Measurements from ENCODE around the gene TRIM40. TPM values are rescaled to one million over a fixed set of nuclear protein-coding genes. Genes with fewer than 3 reads are reported as not detected.
"Not testable (repeated sequence)": the region's sequence is repeated elsewhere in the genome, so short reads cannot be mapped to it uniquely, and the experiment has no call there.

TRIM40 gene
- total RNA-seq, 1 donor from 2014 or later: not detected

DNA sequence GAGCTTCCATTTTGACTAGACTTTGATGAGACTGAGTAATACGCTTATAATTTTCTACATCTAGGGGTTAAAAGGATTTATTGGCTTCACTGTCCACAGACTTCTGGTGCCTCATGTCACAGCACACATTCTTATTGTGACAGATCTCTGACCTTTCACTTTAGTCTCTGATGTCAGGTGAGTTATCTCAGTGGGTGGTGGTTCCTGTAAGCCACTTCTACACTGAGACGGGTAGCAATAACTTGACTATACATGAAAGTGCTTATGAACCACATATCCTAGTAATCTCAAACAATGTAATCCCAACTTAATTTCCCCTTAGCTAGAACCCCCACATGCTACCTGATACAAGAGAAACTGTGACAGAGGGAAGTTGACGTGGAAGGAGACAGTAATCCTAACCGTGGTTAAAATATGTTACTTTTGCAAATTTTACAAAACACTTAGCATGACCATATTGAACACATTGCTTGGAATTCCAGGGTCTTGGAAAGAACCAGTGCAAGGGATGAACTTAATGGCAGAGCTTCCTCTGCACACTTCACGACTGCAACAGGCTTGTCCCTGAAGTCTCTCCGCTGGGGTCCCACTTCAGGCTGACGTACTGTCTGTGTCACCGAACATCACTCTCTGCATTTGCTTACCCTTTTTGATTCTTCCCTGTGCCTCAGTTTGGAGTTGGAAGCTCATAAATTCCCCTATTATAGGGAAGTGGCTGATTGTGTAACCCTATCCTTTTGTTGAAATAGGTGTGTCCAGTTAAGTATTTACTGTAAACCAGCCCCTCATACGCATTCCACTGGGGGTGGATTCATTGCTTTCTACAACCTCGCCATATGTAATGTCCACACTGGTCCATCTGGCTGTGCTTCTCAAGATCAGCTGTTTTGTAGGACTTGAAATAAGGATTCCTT is 6.4 kb upstream of the TRIM40 start:
- DNase-seq: no peak
- Mint-ChIP-seq H3K4me1 (peaks cover 15% of the 10 kb centered on the region), H3K36me3 (ENCODE audit: low read depth) (no peaks in the 10 kb centered on the region), H3K27me3 (peaks cover 66% of the 10 kb centered on the region), H3K9me3 (no peaks in the 10 kb centered on the region), H3K27ac (no peak overlapping the region), H3K4me3 (no peak overlapping the region)
- intact Hi-C loops (cut with micrococcal nuclease): loop anchor here (2.0 kb wide), 1 partner anchor 281 kb away; no protein-coding TSS in a partner anchor

DNA sequence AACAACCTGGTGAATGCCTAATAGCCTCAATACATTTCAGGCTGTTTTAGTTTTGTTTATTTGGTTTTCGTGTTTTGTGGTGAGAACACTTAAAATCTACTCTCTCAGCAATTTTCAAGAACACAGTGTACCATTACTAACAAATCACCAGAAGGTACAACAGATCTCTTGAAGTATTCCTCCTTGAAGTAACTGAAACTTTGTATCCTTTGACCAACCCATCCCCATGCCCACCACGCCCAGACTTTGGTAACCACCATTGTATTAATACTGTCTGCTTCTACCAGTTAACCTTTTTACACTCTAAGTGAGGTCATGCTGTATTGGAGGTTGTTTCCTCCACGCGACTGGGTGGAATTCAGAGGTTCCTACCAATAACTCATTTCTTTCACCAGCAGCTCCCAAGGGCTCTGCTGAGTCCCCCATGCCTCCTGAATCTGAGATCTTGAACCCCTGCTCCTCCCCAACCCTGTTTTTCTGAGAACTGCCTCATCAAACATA is 5.7 kb upstream of the TRIM40 start:
- DNase-seq: no peak
- H3K27ac Mint-ChIP-seq: no peak overlapping the region
- no peak overlapping the region for H3K4me3 Mint-ChIP-seq
- no peaks in the 10 kb centered on the region for H3K9me3 Mint-ChIP-seq
- peaks cover 15% of the 10 kb centered on the region for H3K4me1 Mint-ChIP-seq
- H3K27me3 Mint-ChIP-seq: peaks cover 63% of the 10 kb centered on the region
- intact Hi-C loops (cut with micrococcal nuclease): loop anchor here (2.0 kb wide), 1 partner anchor 281 kb away; no protein-coding TSS in a partner anchor
- H3K36me3 Mint-ChIP-seq (ENCODE audit: low read depth): no peaks in the 10 kb centered on the region

DNA sequence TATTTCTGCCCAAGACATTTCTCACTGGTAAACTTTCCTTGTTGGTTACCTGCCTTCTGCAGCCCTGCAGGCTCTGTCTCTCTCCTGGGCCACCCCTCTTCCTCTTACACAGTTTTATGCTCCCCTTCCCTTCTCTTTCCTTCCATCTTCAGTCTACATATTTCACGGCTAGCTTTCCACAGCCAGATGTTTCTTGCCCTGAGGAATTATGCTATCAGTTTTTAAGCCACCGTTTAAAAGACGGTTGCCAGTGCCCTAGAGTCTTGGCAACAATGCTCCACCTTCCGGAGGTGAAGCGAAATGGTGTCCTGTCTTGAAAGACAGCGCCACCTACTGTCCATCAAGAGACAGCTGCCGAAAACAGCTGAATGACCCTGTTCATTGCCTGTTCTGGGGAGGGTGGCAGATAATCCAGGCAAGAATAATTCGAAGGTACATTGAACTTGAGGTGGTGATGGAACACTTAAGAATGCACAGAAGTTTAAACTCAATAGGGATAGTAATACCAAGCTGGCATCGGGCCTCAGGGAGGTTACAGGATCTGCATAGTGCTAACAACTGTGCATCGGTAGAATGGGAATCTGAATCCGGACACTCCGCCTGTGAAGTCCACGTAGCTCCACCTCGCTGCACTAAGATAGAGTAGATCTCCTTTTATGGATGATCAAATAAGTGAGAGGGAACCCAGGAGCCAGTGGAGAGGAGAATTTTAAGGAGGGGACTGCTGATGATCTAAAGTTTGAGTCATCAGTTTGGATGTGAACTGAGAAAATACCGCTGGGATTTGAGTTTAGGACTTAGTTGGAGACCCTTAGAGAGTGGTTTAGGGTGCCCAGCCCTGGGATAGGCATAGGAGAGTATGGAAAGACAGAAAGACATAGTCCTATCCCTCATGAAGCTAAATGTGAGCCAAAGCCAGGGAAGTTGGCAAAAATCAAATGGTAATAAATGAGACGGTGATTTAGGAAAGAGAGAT is 4.8 kb upstream of the TRIM40 start:
- H3K36me3 Mint-ChIP-seq (ENCODE audit: low read depth): no peaks in the 10 kb centered on the region
- intact Hi-C loops (cut with micrococcal nuclease): loop anchor here (1.0 to 2.0 kb wide), 3 partner anchors 28 to 282 kb away; no protein-coding TSS in a partner anchor
- H3K27ac Mint-ChIP-seq: no peak overlapping the region
- peak overlapping the region; percentile 2 for H3K4me3 Mint-ChIP-seq
- DNase-seq: peak; percentile 91
- peaks cover 60% of the 10 kb centered on the region for H3K27me3 Mint-ChIP-seq
- no peaks in the 10 kb centered on the region for H3K9me3 Mint-ChIP-seq
- H3K4me1 Mint-ChIP-seq: peaks cover 19% of the 10 kb centered on the region

DNA sequence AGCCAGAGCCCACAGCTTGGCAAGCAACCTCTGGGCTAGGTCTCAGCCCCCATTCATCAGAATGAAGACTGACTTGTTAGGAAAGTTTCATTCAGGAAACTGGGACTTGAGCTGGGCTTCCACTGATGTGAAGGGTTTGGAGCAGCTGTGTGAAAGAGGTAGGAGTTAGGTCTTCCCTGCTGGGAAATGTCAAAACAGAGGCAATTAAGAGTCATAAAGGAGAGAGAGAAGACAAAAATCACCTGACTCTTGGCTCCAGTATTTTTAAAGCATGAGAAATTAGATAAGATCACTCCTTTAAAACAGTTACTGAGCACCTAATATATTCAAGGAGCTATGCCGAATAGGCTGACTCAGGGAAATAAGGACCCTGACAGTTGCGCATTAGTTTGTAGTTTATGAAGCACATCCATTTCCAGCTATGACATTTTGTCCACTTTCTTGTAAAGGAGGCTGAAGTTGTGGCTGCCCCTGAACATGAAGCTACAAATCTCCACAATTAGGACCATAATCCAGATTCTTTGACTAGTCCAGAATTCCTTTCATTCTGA is 3.9 kb upstream of the TRIM40 start:
- Mint-ChIP-seq H3K27me3 (peaks cover 61% of the 10 kb centered on the region), H3K4me3 (no peak overlapping the region), H3K9me3 (no peaks in the 10 kb centered on the region), H3K4me1 (peaks cover 21% of the 10 kb centered on the region), H3K36me3 (ENCODE audit: low read depth) (no peaks in the 10 kb centered on the region), H3K27ac (no peak overlapping the region)
- intact Hi-C loops (cut with micrococcal nuclease): loop anchor here (1.0 to 2.0 kb wide), 3 partner anchors 29 to 283 kb away; no protein-coding TSS in a partner anchor
- no peak for DNase-seq

DNA sequence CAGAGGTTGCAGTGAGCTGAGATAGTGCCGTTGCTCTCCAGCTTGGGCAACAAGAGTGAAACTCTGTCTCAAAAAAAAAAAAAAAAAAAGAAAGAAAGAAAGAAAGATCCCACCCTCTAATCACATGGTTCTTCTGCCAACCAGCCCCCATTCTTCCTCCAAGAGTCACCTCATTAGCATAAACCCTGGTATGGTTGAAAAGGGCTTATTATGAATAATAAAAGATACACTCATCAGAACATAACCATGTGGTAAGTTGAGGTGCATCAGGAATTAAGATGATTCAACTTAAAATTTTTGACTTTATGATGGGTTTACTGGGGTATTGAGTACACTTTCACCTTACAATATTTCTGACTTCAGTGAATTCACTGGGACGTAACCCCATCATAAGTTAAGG is 793 bp upstream of the TRIM40 start:
- H3K27me3 Mint-ChIP-seq: peaks cover 58% of the 10 kb centered on the region

DNA sequence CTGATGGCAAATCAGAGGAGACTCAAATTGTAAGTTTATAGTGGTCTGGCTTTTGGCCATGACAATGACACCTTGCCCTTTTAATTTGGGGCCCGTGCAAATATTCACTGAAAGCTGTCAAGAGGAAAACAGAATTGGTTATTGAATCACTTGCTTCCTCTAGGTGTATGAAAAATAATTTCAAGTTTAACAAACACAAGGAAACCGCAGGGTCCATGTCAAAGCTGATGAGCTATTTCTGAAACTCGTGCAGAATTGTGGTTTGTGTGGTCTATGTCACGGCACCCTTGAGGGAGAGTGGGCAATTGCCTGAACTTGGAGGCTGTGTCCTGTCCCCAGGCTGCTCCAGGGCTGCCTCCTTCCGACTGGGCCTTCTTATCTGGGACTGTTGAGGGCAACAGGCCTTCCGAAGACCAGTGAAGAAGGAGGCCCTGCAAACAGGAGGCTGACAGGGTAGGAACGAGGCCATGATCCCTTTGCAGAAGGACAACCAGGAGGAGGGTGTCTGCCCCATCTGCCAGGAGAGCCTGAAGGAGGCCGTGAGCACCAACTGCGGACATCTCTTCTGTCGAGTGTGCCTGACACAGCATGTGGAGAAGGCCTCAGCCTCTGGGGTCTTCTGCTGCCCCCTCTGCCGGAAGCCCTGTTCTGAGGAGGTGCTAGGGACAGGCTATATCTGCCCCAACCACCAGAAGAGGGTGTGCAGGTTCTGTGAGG is 788 bp downstream of the TRIM40 start:
- intact Hi-C loops (cut with micrococcal nuclease): no loop called here
- DNase-seq: no peak
- no peaks in the 10 kb centered on the region for H3K36me3 Mint-ChIP-seq (ENCODE audit: low read depth)
- peaks cover 58% of the 10 kb centered on the region for H3K27me3 Mint-ChIP-seq
- H3K27ac Mint-ChIP-seq: no peak overlapping the region
- no peaks in the 10 kb centered on the region for H3K9me3 Mint-ChIP-seq
- no peak overlapping the region for H3K4me3 Mint-ChIP-seq
- H3K4me1 Mint-ChIP-seq: peaks cover 7% of the 10 kb centered on the region

More for the DNA sequence above, 793 bp upstream of the TRIM40 start:
- Mint-ChIP-seq H3K4me3 (no peak overlapping the region), H3K4me1 (peaks cover 16% of the 10 kb centered on the region), H3K36me3 (ENCODE audit: low read depth) (no peaks in the 10 kb centered on the region), H3K27ac (no peak overlapping the region), H3K9me3 (no peaks in the 10 kb centered on the region)
- intact Hi-C loops (cut with micrococcal nuclease): no loop called here
- DNase-seq: no peak

DNA sequence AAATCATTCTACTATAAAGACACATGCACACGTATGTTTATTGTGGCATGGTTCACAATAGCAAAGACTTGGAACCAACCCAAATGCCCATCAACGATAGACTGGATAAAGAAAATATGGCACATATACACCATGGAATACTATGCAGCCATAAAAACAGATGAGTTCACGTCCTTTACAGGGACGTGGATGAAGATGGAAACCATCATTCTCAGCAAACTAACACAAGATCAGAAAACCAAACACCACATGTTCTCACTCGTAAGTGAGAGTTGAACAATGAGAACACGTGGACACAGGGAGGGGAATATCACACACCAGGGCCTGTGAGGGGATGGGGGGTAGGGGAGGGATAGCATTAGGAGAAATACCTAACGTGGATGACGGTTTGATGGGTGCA is 4.3 kb downstream of the TRIM40 start:
- peaks cover 70% of the 10 kb centered on the region for H3K27me3 Mint-ChIP-seq
- H3K36me3 Mint-ChIP-seq (ENCODE audit: low read depth); H3K27ac Mint-ChIP-seq; H3K4me1 Mint-ChIP-seq; DNase-seq; intact Hi-C loops (cut with micrococcal nuclease); H3K4me3 Mint-ChIP-seq; H3K9me3 Mint-ChIP-seq: not testable (repeated sequence)

DNA sequence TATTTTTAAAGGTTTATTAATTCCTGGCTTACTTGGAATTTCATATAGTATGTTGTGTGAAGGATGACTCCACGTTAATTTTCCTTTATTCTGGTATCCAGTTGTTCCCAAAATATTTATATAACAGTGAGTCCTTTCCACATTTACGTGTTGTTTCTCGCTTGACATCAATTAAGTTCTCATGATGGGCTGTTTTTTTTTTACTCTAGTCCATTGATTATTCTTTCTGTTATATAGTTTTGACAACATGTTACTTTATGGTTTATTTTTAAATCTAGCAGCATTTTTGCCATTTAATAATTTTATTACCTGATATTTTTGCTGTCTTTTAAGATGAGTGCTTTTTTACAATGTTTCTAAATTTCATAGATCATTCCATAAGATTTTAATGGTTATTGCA is 6.7 kb downstream of the TRIM40 start:
- H3K36me3 Mint-ChIP-seq (ENCODE audit: low read depth): no peaks in the 10 kb centered on the region
- DNase-seq: no peak
- peaks cover 63% of the 10 kb centered on the region for H3K27me3 Mint-ChIP-seq
- no peak overlapping the region for H3K27ac Mint-ChIP-seq
- H3K4me1 Mint-ChIP-seq: peaks cover 4% of the 10 kb centered on the region
- H3K9me3 Mint-ChIP-seq: no peaks in the 10 kb centered on the region
- no peak overlapping the region for H3K4me3 Mint-ChIP-seq
- intact Hi-C loops (cut with micrococcal nuclease): no loop called here

DNA sequence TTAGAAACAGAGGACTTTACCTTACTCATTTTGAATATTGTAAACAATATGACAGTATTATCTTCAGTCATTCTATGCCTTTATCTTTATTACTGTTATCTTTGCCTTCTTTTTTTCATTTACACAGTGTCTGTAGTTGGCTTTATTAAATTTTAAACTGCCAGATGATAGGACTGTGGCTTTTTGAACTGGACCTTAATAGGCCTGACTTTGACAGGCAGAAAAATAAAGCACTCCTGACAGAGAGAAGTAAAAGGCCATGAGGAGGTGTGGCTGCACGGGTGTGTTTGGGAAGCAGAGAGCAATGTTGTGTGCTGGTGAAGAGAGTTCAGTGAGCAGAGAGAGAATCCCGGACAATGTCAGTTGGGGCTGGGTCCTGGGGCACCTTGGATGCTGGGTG is 7.8 kb downstream of the TRIM40 start:
- Mint-ChIP-seq H3K27ac (no peak overlapping the region), H3K9me3 (no peaks in the 10 kb centered on the region), H3K36me3 (ENCODE audit: low read depth) (no peaks in the 10 kb centered on the region), H3K27me3 (peaks cover 53% of the 10 kb centered on the region), H3K4me3 (no peak overlapping the region), H3K4me1 (peaks cover 4% of the 10 kb centered on the region)
- intact Hi-C loops (cut with micrococcal nuclease): no loop called here
- no peak for DNase-seq

DNA sequence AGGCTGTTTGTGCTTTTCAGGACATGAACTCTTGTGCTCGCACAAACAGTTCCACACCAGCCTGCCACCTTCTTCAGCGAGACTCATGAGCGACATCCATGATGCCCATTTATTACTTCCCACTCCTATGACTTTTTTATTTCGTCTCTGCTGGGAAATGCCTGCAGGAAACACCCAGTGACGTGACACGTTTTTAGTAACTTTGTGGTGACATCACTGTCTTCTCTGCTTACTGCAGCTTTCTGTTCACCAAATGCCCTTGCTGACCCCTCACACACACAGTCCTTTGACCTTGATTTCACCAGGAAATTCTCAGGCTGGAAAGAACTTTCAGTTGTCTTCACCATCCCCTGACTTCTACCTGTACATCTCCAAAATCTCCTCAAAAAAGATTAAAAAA is 8.9 kb downstream of the TRIM40 start:
- DNase-seq: no peak
- Mint-ChIP-seq H3K27ac (no peak overlapping the region), H3K4me3 (no peak overlapping the region), H3K9me3 (no peaks in the 10 kb centered on the region), H3K36me3 (ENCODE audit: low read depth) (no peaks in the 10 kb centered on the region), H3K4me1 (peaks cover 4% of the 10 kb centered on the region), H3K27me3 (peaks cover 46% of the 10 kb centered on the region)
- intact Hi-C loops (cut with micrococcal nuclease): no loop called here

DNA sequence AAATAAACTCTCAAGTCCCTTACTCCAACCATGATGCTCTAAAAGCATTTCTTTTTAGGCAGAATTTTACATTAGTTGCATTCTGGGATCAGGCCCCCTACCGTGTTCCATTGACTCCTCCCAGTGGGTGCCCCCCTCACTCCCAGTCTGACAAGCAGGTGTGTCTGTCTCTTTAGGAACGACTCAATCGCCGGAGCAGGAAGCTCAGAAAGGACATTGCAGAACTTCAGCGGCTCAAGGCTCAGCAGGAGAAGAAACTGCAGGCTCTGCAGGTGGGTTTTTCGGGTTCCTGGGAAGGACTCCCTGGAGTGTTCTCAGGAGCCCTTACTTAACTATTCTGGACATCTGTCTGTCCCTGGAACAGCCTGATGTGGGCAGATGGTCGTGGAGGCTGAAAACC is 9.9 kb downstream of the TRIM40 start:
- H3K9me3 Mint-ChIP-seq: no peaks in the 10 kb centered on the region

DNA sequence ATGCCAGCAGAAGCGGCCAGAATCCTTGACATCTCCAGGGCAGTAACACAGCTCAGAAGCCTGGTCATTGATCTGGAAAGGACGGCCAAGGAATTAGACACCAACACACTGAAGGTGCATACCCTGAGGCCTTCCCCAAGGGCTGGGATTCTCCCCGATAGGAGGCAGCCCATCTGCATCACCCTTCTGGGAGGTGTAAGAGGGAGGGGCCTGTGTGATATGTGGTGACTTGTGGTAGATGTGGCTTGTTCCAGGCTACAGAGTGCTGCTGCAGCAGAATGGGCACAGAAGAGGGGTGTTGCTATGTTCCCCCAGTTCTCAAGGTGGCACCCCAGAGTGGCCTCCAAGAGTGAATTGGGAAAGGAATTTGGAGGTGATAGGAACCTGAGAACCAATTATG is 11.2 kb downstream of the TRIM40 start:
- H3K4me3 Mint-ChIP-seq: no peak overlapping the region
- DNase-seq: no peak
- H3K9me3 Mint-ChIP-seq: no peaks in the 10 kb centered on the region
- intact Hi-C loops (cut with micrococcal nuclease): no loop called here
- peaks cover 33% of the 10 kb centered on the region for H3K27me3 Mint-ChIP-seq
- H3K27ac Mint-ChIP-seq: no peak overlapping the region
- peaks cover 10% of the 10 kb centered on the region for H3K4me1 Mint-ChIP-seq
- no peaks in the 10 kb centered on the region for H3K36me3 Mint-ChIP-seq (ENCODE audit: low read depth)

More for the DNA sequence above, 9.9 kb downstream of the TRIM40 start:
- peaks cover 43% of the 10 kb centered on the region for H3K27me3 Mint-ChIP-seq
- no peak overlapping the region for H3K27ac Mint-ChIP-seq
- DNase-seq: no peak
- no peak overlapping the region for H3K4me3 Mint-ChIP-seq
- no peaks in the 10 kb centered on the region for H3K36me3 Mint-ChIP-seq (ENCODE audit: low read depth)
- H3K4me1 Mint-ChIP-seq: peaks cover 6% of the 10 kb centered on the region
- intact Hi-C loops (cut with micrococcal nuclease): no loop called here

DNA sequence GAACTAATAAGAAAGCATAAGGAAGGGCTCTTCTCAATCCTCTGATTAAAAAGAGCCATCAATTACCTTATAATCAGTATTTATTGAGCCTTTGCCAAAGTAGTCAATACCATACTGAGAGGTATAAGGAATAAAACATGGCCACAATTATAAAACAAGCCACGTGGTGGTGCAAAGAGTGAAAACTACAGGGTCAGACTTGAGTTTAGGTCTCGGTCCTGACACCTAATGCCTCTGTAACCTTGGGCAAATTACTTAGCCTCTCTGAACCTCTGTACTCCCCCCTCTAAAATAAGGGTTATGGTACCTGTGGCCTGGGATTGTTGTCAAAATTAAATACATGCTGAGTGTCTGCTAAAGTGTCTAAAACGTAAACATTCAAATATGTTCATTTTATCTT is 13.3 kb downstream of the TRIM40 start:
- Mint-ChIP-seq H3K27ac (no peak overlapping the region), H3K9me3 (no peaks in the 10 kb centered on the region), H3K4me3 (no peak overlapping the region), H3K36me3 (ENCODE audit: low read depth) (no peaks in the 10 kb centered on the region), H3K4me1 (peaks cover 13% of the 10 kb centered on the region), H3K27me3 (peaks cover 22% of the 10 kb centered on the region)
- DNase-seq: no peak
- intact Hi-C loops (cut with micrococcal nuclease): no loop called here

All from activated CD4-positive, alpha-beta T cell treated with anti-CD3 and anti-CD28 coated beads, Interleukin-2, amount 10 ng/mL, durations not matched to agents 24 days and 14 days (primary cell).